DND-41 (cell line): ENCODE results near the gene AARS1.

Experiments
- CTCF ChIP-seq: IDR thresholded peaks from 2 replicates; pipeline ENCODE4 v1.5.1; 2012; ENCODE audit warnings: borderline replicate concordance, low read length, moderate library complexity, mild to moderate bottlenecking; ENCODE audit not compliant: poor library complexity, severe bottlenecking; ENCODE audit errors: extremely low read depth
- EZH2 ChIP-seq: IDR thresholded peaks from 3 replicates; pipeline ENCODE4 v1.6.1; 2012; ENCODE audit warnings: borderline replicate concordance, low read depth, mild to moderate bottlenecking, moderate library complexity, low read length, inconsistent platforms; ENCODE audit not compliant: severe bottlenecking

GRCh38 chr16:70276392-70276791, 12.9 kb downstream of the AARS1 start:
- TF ChIP-seq CTCF = no peak
- no peak for TF ChIP-seq EZH2
